Measurements from ENCODE around the gene ZNF213.
A peak's percentile ranks its signal among the peaks of the same experiment; 100 is the strongest.
"Not testable (repeated sequence)": the region's sequence is repeated elsewhere in the genome, so short reads cannot be mapped to it uniquely, and the experiment has no call there.

Gene ZNF213

DNA sequence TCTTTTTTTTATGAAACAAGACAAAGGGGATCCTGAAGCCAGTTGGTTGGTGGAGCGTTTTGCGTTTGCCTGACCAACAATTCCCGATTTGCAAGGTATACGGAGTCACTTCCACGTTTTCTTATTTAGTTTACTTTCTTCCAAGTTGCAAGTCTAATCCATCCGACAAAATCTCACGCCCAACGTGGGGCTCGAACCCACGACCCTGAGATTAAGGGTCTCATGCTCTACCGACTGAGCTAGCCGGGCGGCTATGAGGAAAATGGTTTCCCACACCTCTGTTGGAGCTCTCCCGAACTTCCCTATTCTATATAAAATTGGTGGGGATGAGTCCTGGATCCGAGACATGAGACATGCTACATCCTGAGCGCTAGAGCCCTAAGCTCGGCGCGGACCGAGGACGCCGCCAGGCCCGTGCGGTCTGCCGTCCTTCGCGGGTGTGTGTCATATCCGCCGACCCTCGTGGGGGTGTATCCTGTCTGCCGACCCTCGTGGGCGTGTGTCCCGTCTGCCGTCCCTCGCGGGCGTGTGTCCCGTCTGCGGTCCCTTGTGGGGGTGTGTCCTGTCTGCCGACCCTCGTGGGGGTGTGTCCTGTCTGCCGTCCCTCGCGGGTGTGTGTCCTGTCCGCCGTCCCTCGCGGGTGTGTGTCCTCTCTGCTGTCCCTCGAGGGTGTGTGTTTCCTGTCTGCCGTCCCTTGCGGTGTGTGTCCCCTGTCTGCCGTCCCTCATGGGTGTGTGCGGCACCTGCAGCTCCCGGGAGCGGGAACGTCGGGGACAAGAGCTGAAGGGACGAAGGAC lies 22.6 kb downstream of the ZNF213 start:
- peak; percentile 61 to 71 (median 63) for DNase-seq
- peak overlapping the region; percentile 77 for H3K27ac ChIP-seq (ENCODE audit: insufficient read depth, low read length, poor library complexity, severe bottlenecking)

DNA sequence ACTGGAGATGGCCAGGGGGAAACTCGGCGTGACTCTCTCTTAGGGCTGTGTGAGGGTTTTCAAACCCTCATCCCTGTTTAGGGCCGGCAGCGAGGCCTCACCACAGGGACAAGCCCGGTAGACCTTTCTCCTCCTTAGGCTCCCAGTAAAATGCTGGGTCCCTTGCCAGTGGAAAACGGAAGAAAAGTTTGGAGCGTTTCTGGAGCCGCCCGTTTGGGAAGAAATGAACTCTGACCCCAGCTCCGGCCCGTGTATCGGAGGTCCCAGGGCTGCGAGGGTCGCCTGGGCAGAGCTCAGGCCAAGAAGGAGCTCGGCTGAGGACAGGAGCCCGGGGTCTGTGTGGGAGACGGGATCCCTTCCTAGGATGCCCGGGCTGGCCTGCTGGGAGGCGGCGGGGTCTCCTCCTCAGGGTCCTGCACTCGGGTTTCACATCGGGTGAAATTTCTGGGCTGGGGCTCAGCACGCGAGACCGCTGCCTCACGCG lies 23.2 kb downstream of the ZNF213 start:
- Histone ChIP-seq H3K9me3 (ENCODE audit: control insufficient read depth, low read length) (no peaks in the 10 kb centered on the region), H3K4me3 (ENCODE audit: insufficient read depth, low read depth, low read length, poor library complexity, severe bottlenecking) (peak overlapping the region; percentile 86), H3K36me3 (ENCODE audit: control insufficient read depth, insufficient read depth, low read length) (no peaks in the 10 kb centered on the region), H3K4me1 (ENCODE audit: control insufficient read depth, insufficient read depth, low read length, poor library complexity, severe bottlenecking) (peaks cover 4% of the 10 kb centered on the region), H3K27ac (ENCODE audit: insufficient read depth, low read length, poor library complexity, severe bottlenecking) (peak overlapping the region; percentile 77), H3K27me3 (replicated peaks; ENCODE audit: control insufficient read depth, insufficient read depth, low read length, poor library complexity, severe bottlenecking) (no peaks in the 10 kb centered on the region)
- DNase-seq, result no peak

More for the DNA sequence above, 22.6 kb downstream of the ZNF213 start:
- Histone ChIP-seq H3K4me3 (ENCODE audit: insufficient read depth, low read depth, low read length, poor library complexity, severe bottlenecking) (peak overlapping the region; percentile 86), H3K9me3 (ENCODE audit: control insufficient read depth, low read length) (no peaks in the 10 kb centered on the region), H3K36me3 (ENCODE audit: control insufficient read depth, insufficient read depth, low read length) (no peaks in the 10 kb centered on the region), H3K27me3 (replicated peaks; ENCODE audit: control insufficient read depth, insufficient read depth, low read length, poor library complexity, severe bottlenecking) (no peaks in the 10 kb centered on the region), H3K4me1 (ENCODE audit: control insufficient read depth, insufficient read depth, low read length, poor library complexity, severe bottlenecking) (peaks cover 4% of the 10 kb centered on the region)

GRCh38 chr16:3158510-3159314 lies 23.9 kb downstream of the ZNF213 start:
- H3K36me3 ChIP-seq (ENCODE audit: control insufficient read depth, insufficient read depth, low read length), result no peaks in the 10 kb centered on the region
- H3K27me3 ChIP-seq (replicated peaks; ENCODE audit: control insufficient read depth, insufficient read depth, low read length, poor library complexity, severe bottlenecking), result no peaks in the 10 kb centered on the region
- no peaks in the 10 kb centered on the region for H3K9me3 ChIP-seq (ENCODE audit: control insufficient read depth, low read length)
- H3K27ac ChIP-seq (ENCODE audit: insufficient read depth, low read length, poor library complexity, severe bottlenecking), result peak overlapping the region; percentile 77
- peak overlapping the region; percentile 86 for H3K4me3 ChIP-seq (ENCODE audit: insufficient read depth, low read depth, low read length, poor library complexity, severe bottlenecking)
- peaks cover 4% of the 10 kb centered on the region for H3K4me1 ChIP-seq (ENCODE audit: control insufficient read depth, insufficient read depth, low read length, poor library complexity, severe bottlenecking)
- peak; percentile 88 to 95 (median 93) for DNase-seq

DNA sequence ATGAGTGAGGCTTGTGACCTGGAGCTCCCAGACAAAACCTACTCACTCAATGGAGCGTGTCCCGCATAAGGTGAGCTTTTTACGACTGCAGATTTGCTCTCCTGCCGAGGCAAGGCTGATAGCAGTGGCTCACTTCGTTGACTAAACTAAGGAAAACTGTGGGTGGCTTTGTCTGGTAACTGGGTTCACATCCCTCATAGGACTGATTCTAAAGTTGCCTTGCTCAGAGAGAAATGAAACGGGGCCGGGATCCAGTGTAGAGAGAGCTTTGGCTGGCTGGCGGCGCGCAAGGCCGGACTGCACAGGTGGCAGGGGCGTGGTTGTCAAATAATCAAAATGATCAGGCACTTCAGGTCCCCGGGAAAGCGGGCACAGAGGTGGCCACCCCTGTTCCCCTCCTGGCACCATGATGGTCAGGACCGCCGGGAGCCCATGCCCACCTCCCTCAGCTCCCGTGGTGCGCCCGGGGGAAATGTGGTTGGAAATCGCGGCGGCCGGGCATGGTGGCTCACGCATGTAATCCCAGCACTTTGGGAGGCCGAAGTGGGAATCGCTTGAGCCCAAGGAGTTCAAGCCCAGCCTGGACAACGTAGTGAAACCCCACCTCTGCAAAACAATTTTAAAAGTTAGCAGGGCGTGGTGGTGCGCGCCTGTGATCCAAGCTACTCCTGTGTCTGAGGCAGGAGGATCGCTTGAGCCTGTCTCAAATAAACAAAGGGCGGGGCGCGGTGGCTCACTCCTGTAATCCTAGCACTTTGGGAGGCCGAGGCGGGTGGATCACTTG lies 26.6 kb downstream of the ZNF213 start:
- H3K27ac ChIP-seq (ENCODE audit: insufficient read depth, low read length, poor library complexity, severe bottlenecking), result no peak overlapping the region
- no peak for DNase-seq
- no peak overlapping the region for H3K4me3 ChIP-seq (ENCODE audit: insufficient read depth, low read depth, low read length, poor library complexity, severe bottlenecking)
- H3K4me1 ChIP-seq (ENCODE audit: control insufficient read depth, insufficient read depth, low read length, poor library complexity, severe bottlenecking), result peaks cover 10% of the 10 kb centered on the region
- no peaks in the 10 kb centered on the region for H3K36me3 ChIP-seq (ENCODE audit: control insufficient read depth, insufficient read depth, low read length)
- no peaks in the 10 kb centered on the region for H3K27me3 ChIP-seq (replicated peaks; ENCODE audit: control insufficient read depth, insufficient read depth, low read length, poor library complexity, severe bottlenecking)
- no peaks in the 10 kb centered on the region for H3K9me3 ChIP-seq (ENCODE audit: control insufficient read depth, low read length)

DNA sequence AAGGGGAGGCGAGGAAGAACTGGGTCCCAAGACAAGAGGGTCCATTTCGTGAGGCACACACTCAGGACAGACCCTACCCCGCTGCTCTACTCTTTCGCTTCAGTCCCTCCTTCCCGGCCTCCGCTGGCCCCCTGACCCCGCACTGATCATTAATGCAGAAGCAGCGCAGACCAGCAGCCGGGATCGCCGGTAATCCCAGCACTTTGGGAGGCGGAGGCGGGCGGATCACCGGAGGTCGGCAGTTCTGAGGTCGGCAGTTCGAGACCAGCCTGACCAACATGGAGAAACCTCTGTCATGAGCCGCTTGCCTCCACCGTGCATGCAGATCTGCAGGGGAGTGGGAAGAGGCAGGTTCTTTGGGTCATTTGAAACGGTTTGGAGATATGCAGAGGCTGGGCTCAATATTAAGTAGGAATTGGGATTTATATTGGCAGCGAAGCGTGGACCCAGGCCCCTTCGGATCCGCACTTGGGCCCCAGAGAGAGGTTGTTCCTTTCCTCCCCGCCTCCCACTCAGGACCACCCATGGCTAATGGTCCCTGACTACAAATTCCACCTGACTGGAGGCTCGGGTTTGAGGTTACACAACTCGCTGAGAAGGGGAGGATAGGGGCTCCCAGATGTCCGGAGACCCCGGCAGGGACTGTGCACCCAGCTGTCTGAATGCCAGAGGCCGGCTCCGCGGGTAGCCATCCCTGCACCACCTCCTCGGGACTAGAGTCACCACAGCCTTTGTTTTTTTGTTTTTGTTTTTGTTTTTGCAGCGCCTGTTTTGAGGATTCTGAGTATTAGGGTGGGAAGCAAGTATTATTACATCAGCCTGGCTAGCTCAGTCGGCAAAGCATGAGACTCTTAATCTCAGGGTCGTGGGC lies 29.5 kb downstream of the ZNF213 start:
- no peak overlapping the region for H3K27ac ChIP-seq (ENCODE audit: insufficient read depth, low read length, poor library complexity, severe bottlenecking)
- H3K4me3 ChIP-seq (ENCODE audit: insufficient read depth, low read depth, low read length, poor library complexity, severe bottlenecking), result no peak overlapping the region
- DNase-seq, result no peak
- peaks cover 6% of the 10 kb centered on the region for H3K4me1 ChIP-seq (ENCODE audit: control insufficient read depth, insufficient read depth, low read length, poor library complexity, severe bottlenecking)
- no peaks in the 10 kb centered on the region for H3K9me3 ChIP-seq (ENCODE audit: control insufficient read depth, low read length)
- no peaks in the 10 kb centered on the region for H3K36me3 ChIP-seq (ENCODE audit: control insufficient read depth, insufficient read depth, low read length)
- H3K27me3 ChIP-seq (replicated peaks; ENCODE audit: control insufficient read depth, insufficient read depth, low read length, poor library complexity, severe bottlenecking), result no peaks in the 10 kb centered on the region

DNA sequence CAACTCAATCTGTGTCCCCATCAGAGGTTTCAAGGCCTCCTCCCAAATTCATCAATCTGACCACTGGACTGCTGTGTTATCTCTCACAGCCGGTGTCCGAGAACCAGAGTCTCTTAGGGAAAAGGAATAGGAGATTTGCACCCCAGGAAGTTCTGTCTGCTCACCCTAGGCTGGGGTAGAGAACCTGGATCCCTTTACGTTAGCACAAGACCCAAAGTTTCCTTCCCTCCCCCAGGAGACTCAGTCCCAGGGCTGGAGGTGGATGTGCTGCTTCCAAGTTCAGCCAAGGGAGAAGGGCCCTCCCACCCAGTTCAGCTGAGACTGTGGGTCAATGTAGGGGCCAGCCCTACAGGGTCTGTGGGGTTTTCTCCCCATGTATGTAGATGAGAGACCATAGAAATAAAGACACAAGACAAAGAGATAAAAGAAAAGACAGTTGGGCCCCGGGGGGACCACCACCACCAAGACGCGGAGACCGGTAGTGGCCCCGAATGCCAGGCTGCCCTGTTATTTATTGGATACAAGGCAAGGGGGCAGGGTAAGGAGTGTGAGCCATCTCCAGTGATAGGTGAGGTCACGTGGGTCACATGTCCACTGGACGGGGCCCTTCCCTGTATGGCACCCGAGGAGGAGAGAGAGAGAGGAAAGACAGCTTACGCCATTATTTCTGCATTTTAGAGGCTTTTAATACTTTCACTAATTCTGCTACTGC lies 30.4 kb downstream of the ZNF213 start:
- no peak for DNase-seq
- Histone ChIP-seq H3K27ac (ENCODE audit: insufficient read depth, low read length, poor library complexity, severe bottlenecking) (no peak overlapping the region), H3K4me1 (ENCODE audit: control insufficient read depth, insufficient read depth, low read length, poor library complexity, severe bottlenecking) (peaks cover 7% of the 10 kb centered on the region), H3K9me3 (ENCODE audit: control insufficient read depth, low read length) (no peaks in the 10 kb centered on the region), H3K27me3 (replicated peaks; ENCODE audit: control insufficient read depth, insufficient read depth, low read length, poor library complexity, severe bottlenecking) (no peaks in the 10 kb centered on the region), H3K36me3 (ENCODE audit: control insufficient read depth, insufficient read depth, low read length) (no peaks in the 10 kb centered on the region), H3K4me3 (ENCODE audit: insufficient read depth, low read depth, low read length, poor library complexity, severe bottlenecking) (peak overlapping the region; percentile 26)

GRCh38 chr16:3166505-3166886 lies 31.7 kb downstream of the ZNF213 start:
- Histone ChIP-seq H3K4me3 (ENCODE audit: insufficient read depth, low read depth, low read length, poor library complexity, severe bottlenecking) (no peak overlapping the region), H3K36me3 (ENCODE audit: control insufficient read depth, insufficient read depth, low read length) (no peaks in the 10 kb centered on the region), H3K9me3 (ENCODE audit: control insufficient read depth, low read length) (no peaks in the 10 kb centered on the region), H3K27me3 (replicated peaks; ENCODE audit: control insufficient read depth, insufficient read depth, low read length, poor library complexity, severe bottlenecking) (no peaks in the 10 kb centered on the region), H3K27ac (ENCODE audit: insufficient read depth, low read length, poor library complexity, severe bottlenecking) (no peak overlapping the region), H3K4me1 (ENCODE audit: control insufficient read depth, insufficient read depth, low read length, poor library complexity, severe bottlenecking) (peaks cover 20% of the 10 kb centered on the region)
- no peak for DNase-seq

GRCh38 chr16:3168729-3169128 lies 33.9 kb downstream of the ZNF213 start:
- H3K4me3 ChIP-seq (ENCODE audit: insufficient read depth, low read depth, low read length, poor library complexity, severe bottlenecking); H3K27ac ChIP-seq (ENCODE audit: insufficient read depth, low read length, poor library complexity, severe bottlenecking); H3K9me3 ChIP-seq (ENCODE audit: control insufficient read depth, low read length); H3K36me3 ChIP-seq (ENCODE audit: control insufficient read depth, insufficient read depth, low read length); H3K27me3 ChIP-seq (replicated peaks; ENCODE audit: control insufficient read depth, insufficient read depth, low read length, poor library complexity, severe bottlenecking); DNase-seq: not testable (repeated sequence)
- peaks cover 29% of the 10 kb centered on the region for H3K4me1 ChIP-seq (ENCODE audit: control insufficient read depth, insufficient read depth, low read length, poor library complexity, severe bottlenecking)

Measured in effector memory CD4-positive, alpha-beta T cell (primary cell).